HCT116 (cell line): Measurements from ENCODE around the gene NSG1. TPM values are rescaled to one million over a fixed set of nuclear protein-coding genes. Genes with fewer than 3 reads are reported as not detected.
"Not testable (repeated sequence)": the region's sequence is repeated elsewhere in the genome, so short reads cannot be mapped to it uniquely, and the experiment has no call there.

Experiments
- ATAC-seq: fragments of 200-7000 bp; cut with Tn5 transposase; 2 replicates; pipeline ENCODE4 v1.9.1; 2020; ENCODE audit warnings: mild to moderate bottlenecking, moderate library complexity
- BruUV-seq: library from RNA; stranded (reverse); fragments of 400-500 nt; replicated peaks from 2 replicates; lab custom pipeline; 2021; lab: Mats Ljungman, UMichigan
- CTCF ChIA-PET: fragments of 300-600 bp; sonication (Branson Sonifier 250); formaldehyde crosslinking; loops from one replicate; lab custom pipeline; 2021; ENCODE audit warnings: antibody characterized with exemption; lab: Charles Lee
- POLR2A ChIA-PET: fragments of 300-600, 350-600 bp; sonication (Branson Sonifier 250); formaldehyde crosslinking; loops from one replicate; lab custom pipeline; 2021; ENCODE audit warnings: antibody characterized with exemption; lab: Charles Lee
- RAD21 ChIA-PET, 2 experiments: fragments of 300-600 bp; sonication (Branson Sonifier 250); formaldehyde crosslinking; loops; one replicate each; lab custom pipeline; 2023; ENCODE audit warnings: low total read pairs in 2 of 2; ENCODE audit not compliant: uncharacterized antibody in 2 of 2, unreplicated experiment in 2 of 2, low non-redundant PET in 1 of 2; lab: Charles Lee
- DNase-seq: peaks from one replicate; pipeline ENCODE4 v3.0.0-alpha.2; 2010; ENCODE audit warnings: low read depth, low spot score
- H2AFZ ChIP-seq: fragments of 200-600 bp; shearing (Covaris generic), sonication (generic); 2 replicates; pipeline ENCODE4 v1.6.1; 2017; ENCODE audit warnings: low read depth, mixed run types, mixed read lengths, antibody characterized with exemption, low read length; ENCODE audit not compliant: poor library complexity, severe bottlenecking
- H3K27ac ChIP-seq: 2 replicates; pipeline ENCODE4 v1.5.1; 2012; ENCODE audit warnings: low read depth, low read length
- H3K27me3 ChIP-seq: fragments of 200-600 bp; sonication (generic); 2 replicates; pipeline ENCODE4 v1.6.1; 2016; ENCODE audit warnings: mixed run types, low read length, mixed read lengths; ENCODE audit not compliant: insufficient read depth
- H3K36me3 ChIP-seq, 2 experiments: fragments of 200-500 bp in 1 of 2; fragments of 200-600 bp in 1 of 2; sonication (Bioruptor generic) in 1 of 2; sonication (generic) in 1 of 2; 2 replicates each; pipeline versions ENCODE4 v1.5.1 to v1.6.1; 2014 to 2016; ENCODE audit warnings: low read length in 2 of 2, inconsistent platforms in 1 of 2, mixed read lengths in 1 of 2, mixed run types in 1 of 2; ENCODE audit not compliant: insufficient read depth in 2 of 2, control insufficient read depth in 1 of 2
- H3K4me1 ChIP-seq, 2 experiments: fragments of 200-600 bp in 1 of 2; sonication (generic) in 1 of 2; 2 replicates each; pipeline versions ENCODE4 v1.5.1 to v1.6.1; 2012 to 2017; ENCODE audit warnings: low read length in 2 of 2, inconsistent platforms in 1 of 2, mild to moderate bottlenecking in 1 of 2, mixed read lengths in 1 of 2, mixed run types in 1 of 2, moderate library complexity in 1 of 2; ENCODE audit not compliant: insufficient read depth in 2 of 2, control insufficient read depth in 1 of 2
- H3K4me2 ChIP-seq: fragments of 200-600 bp; sonication (generic); 2 replicates; pipeline ENCODE4 v1.6.1; 2017; ENCODE audit warnings: mixed run types, low read length, mixed read lengths
- H3K4me3 ChIP-seq, 2 experiments: fragments of 200-600 bp in 1 of 2; sonication (generic) in 1 of 2; replicated peaks in 1 of 2; 2 replicates each; pipeline ENCODE4 v1.5.1; 2011 to 2016; ENCODE audit warnings: low read length in 2 of 2, control low read depth in 1 of 2, low read depth in 1 of 2, mild to moderate bottlenecking in 1 of 2, mixed read lengths in 1 of 2, mixed run types in 1 of 2
- H3K79me2 ChIP-seq: fragments of 200-600 bp; sonication (generic); 2 replicates; pipeline ENCODE4 v1.6.1; 2017; ENCODE audit warnings: mild to moderate bottlenecking, mixed run types, low read length, moderate library complexity, mixed read lengths; ENCODE audit not compliant: insufficient read depth
- H3K9ac ChIP-seq: fragments of 200-600 bp; sonication (generic); 2 replicates; pipeline ENCODE4 v1.6.1; 2016; ENCODE audit warnings: low read length, mixed read lengths
- H3K9me2 ChIP-seq: fragments of 200-600 bp; sonication (generic), shearing (Covaris generic); 2 replicates; pipeline ENCODE4 v1.6.1; 2017; ENCODE audit warnings: mixed run types, mild to moderate bottlenecking, moderate library complexity; ENCODE audit not compliant: insufficient read depth
- H3K9me3 ChIP-seq, 2 experiments: fragments of 200-500 bp in 1 of 2; fragments of 200-600 bp in 1 of 2; sonication (Bioruptor generic) in 1 of 2; sonication (generic) in 1 of 2; 2 replicates each; pipeline ENCODE4 v1.6.1; 2014 to 2017; ENCODE audit warnings: low read length in 2 of 2, mixed read lengths in 2 of 2, inconsistent platforms in 1 of 2, low read depth in 1 of 2, mild to moderate bottlenecking in 1 of 2, mixed run types in 1 of 2, moderate library complexity in 1 of 2; ENCODE audit not compliant: control insufficient read depth in 1 of 2, insufficient read depth in 1 of 2
- H4K20me1 ChIP-seq: fragments of 200-600 bp; sonication (generic), shearing (Covaris generic); 2 replicates; pipeline ENCODE4 v1.6.1; 2017; ENCODE audit warnings: mixed run types, mild to moderate bottlenecking, moderate library complexity; ENCODE audit not compliant: insufficient read depth
- ATF3 ChIP-seq: IDR thresholded peaks from 2 replicates; pipeline ENCODE4 v1.6.1; 2012
- CTCF ChIP-seq, 3 experiments: fragments of 200-600 bp in 1 of 3; sonication (generic) in 1 of 3; IDR thresholded peaks in 2 of 3; conservative IDR thresholded peaks in 1 of 3; 2 replicates each; pipeline ENCODE4 v1.5.1; 2012 to 2017; ENCODE audit warnings: low read depth in 2 of 3, low read length in 2 of 3, antibody characterized with exemption in 1 of 3, borderline replicate concordance in 1 of 3, control low read depth in 1 of 3, mild to moderate bottlenecking in 1 of 3, mixed read lengths in 1 of 3, mixed run types in 1 of 3, moderate library complexity in 1 of 3; ENCODE audit not compliant: insufficient read depth in 1 of 3
- EGR1 ChIP-seq: IDR thresholded peaks from 2 replicates; pipeline ENCODE4 v1.6.1; 2012; ENCODE audit warnings: low read depth
- EZH2 ChIP-seq: fragments of 200-600 bp; sonication (generic); IDR thresholded peaks from 2 replicates; pipeline ENCODE4 v1.6.1; 2017; ENCODE audit warnings: antibody characterized with exemption, mixed run types
- EZH2phosphoT487 ChIP-seq: fragments of 200-600 bp; IDR thresholded peaks from 2 replicates; pipeline ENCODE4 v1.6.1; 2018; ENCODE audit warnings: antibody characterized with exemption, borderline replicate concordance
- FOSL1 ChIP-seq: IDR thresholded peaks from 2 replicates; pipeline ENCODE4 v1.6.1; 2012; ENCODE audit warnings: low read depth
- SP1 ChIP-seq: IDR thresholded peaks from 2 replicates; pipeline ENCODE4 v1.6.1; 2012; ENCODE audit warnings: low read depth
- YY1 ChIP-seq: IDR thresholded peaks from 2 replicates; pipeline ENCODE4 v1.6.1; 2011; ENCODE audit warnings: low read length, low read depth, moderate library complexity, mild to moderate bottlenecking; ENCODE audit not compliant: insufficient replicate concordance; ENCODE audit errors: extremely low read depth
- ZNF274 ChIP-seq: fragments of 200-500 bp; sonication (Bioruptor generic); IDR thresholded peaks from 2 replicates; pipeline ENCODE4 v1.6.1; 2014; ENCODE audit warnings: mild to moderate bottlenecking, low read depth, low read length, inconsistent platforms
- intact Hi-C: fragments of 100-400 bp; cut with micrococcal nuclease; formaldehyde crosslinking; loops from 2 replicates; pipeline ENCODE4 v1.10.0; 2022
- total RNA-seq: library from RNA; stranded (reverse); gene quantifications from one replicate; pipeline ENCODE4 v1.2.1, GENCODE V29; 2021; ENCODE audit not compliant: unreplicated experiment

NSG1 gene
- total RNA-seq, 1 experiment from 2014 or later, result 0.12 TPM

- H3K79me2 ChIP-seq, result no peaks in the 10 kb centered on the region
- no TSS peak for BruUV-seq
- intact Hi-C loops, result no loop called here
- DNase-seq (no peak), ATAC-seq (no peak)
- no peak overlapping the region for H2AFZ ChIP-seq
- H4K20me1 ChIP-seq, result no peaks in the 10 kb centered on the region
- no peaks in the 10 kb centered on the region for H3K9me2 ChIP-seq
- no peak overlapping the region for H3K9ac ChIP-seq
- H3K27ac ChIP-seq, result no peak overlapping the region
- H3K4me2 ChIP-seq, result no peak overlapping the region
- no peaks in the 10 kb centered on the region for H3K27me3 ChIP-seq
- ChIA-PET POLR2A (no interaction called here), RAD21 (no interaction called here), CTCF (no interaction called here)
- no peak overlapping the region for H3K4me3 ChIP-seq
- peaks cover 0 to 3% of the 10 kb centered on the region in 2 experiments; a peak in 1 of 4 replicates for H3K4me1 ChIP-seq
- H3K36me3 ChIP-seq, result 0 out of 4 replicates have a peak, but pooled peaks cover 0 to 3% of the 10 kb centered on the region in 2 experiments
- no peaks in the 10 kb centered on the region for H3K9me3 ChIP-seq
- TF ChIP-seq ATF3, result no peak
- TF ChIP-seq ZNF274, result no peak
- no peak for TF ChIP-seq FOSL1
- TF ChIP-seq CTCF (IDR thresholded peaks at IDR 0.05 in 2 of 3, conservative IDR thresholded peaks at IDR 0.05 in 1 of 3; ENCODE audit: borderline replicate concordance in 1 of 3, insufficient read depth in 1 of 3, low read depth in 2 of 3, low read length in 2 of 3), result no peak
- no peak for TF ChIP-seq EZH2phosphoT487
- no peak for TF ChIP-seq SP1
- no peak for TF ChIP-seq YY1
- no peak for TF ChIP-seq EGR1
- TF ChIP-seq EZH2, result no peak
Observed at GRCh38 chr4:4462970-4463369, 76.1 kb downstream of the NSG1 start.

GRCh38 chr4:4465238-4465637 lies 78.3 kb downstream of the NSG1 start:
- POLR2A ChIA-PET, H3K79me2 ChIP-seq, H3K9me3 ChIP-seq, ATAC-seq, H3K4me2 ChIP-seq, H3K9me2 ChIP-seq, H3K4me1 ChIP-seq, H3K27me3 ChIP-seq, DNase-seq, BruUV-seq, H4K20me1 ChIP-seq, H3K9ac ChIP-seq, H3K27ac ChIP-seq, H2AFZ ChIP-seq, CTCF ChIA-PET, RAD21 ChIA-PET, H3K4me3 ChIP-seq, intact Hi-C loops: not testable (repeated sequence)
- peaks cover 2 to 11% of the 10 kb centered on the region in 2 experiments; a peak in 1 of 4 replicates for H3K36me3 ChIP-seq

Other genes with a start within 250 kb of the NSG1 start
- not detected for gene OTOP1, start 160.2 kb upstream of the NSG1 start, total RNA-seq
- 19.5 TPM for gene TMEM128, start 138.9 kb upstream of the NSG1 start, total RNA-seq
- 53.0 TPM for gene LYAR, start 96.9 kb upstream of the NSG1 start, total RNA-seq
- 3.9 TPM for gene ZBTB49, start 96.9 kb upstream of the NSG1 start, total RNA-seq
- 18.5 TPM for gene STX18, start 154.9 kb downstream of the NSG1 start, total RNA-seq